Posterior cingulate gyrus (tissue), 11 donors: ENCODE data around the gene TBCCD1.
"Not testable (repeated sequence)": the region's sequence is repeated elsewhere in the genome, so short reads cannot be mapped to it uniquely, and the experiment has no call there.

ENCODE experiments used
- DNase-seq, 10 donors: peaks; one replicate each; pipeline versions ENCODE4 v3.0.0 to v3.0.0-alpha.2; 2020 to 2021; ENCODE audit warnings: mixed read lengths in 3 of 10
- intact Hi-C: fragments of 100-400 bp; cut with DNase I; formaldehyde crosslinking; loops from one replicate; pipeline ENCODE4 v1.15.1; 2023

TBCCD1 gene

GRCh38 chr3:186520957-186521842 is 45.9 kb downstream of the TBCCD1 start:
- intact Hi-C loops, result no loop called here
- no peak for DNase-seq

- intact Hi-C loops, result no loop called here
Measured at GRCh38 chr3:186520431-186520830, 46.7 kb downstream of the TBCCD1 start.

GRCh38 chr3:186519021-186519658 is 48.0 kb downstream of the TBCCD1 start:
- no peak for DNase-seq
- intact Hi-C loops, result no loop called here

More at GRCh38 chr3:186520431-186520830, 46.7 kb downstream of the TBCCD1 start:
- no peak for DNase-seq

GRCh38 chr3:186517218-186517617 is 49.9 kb downstream of the TBCCD1 start:
- no peak for DNase-seq
- intact Hi-C loops, result no loop called here

GRCh38 chr3:186516646-186517045 is 50.5 kb downstream of the TBCCD1 start:
- intact Hi-C loops, result no loop called here
- no peak for DNase-seq

- DNase-seq, result no peak
- intact Hi-C loops, result no loop called here
Measured at GRCh38 chr3:186515125-186515524, 52.0 kb downstream of the TBCCD1 start.

GRCh38 chr3:186514296-186515002 is 52.7 kb downstream of the TBCCD1 start:
- intact Hi-C loops, result no loop called here
- no peak for DNase-seq

- intact Hi-C loops, result no loop called here
- DNase-seq, result no peak
Measured at GRCh38 chr3:186513386-186513785, 53.8 kb downstream of the TBCCD1 start.

- intact Hi-C loops, result no loop called here
- no peak for DNase-seq
Measured at GRCh38 chr3:186512570-186513302, 54.4 kb downstream of the TBCCD1 start.

- no peak for DNase-seq
- intact Hi-C loops, result no loop called here
Measured at GRCh38 chr3:186511702-186512101, 55.4 kb downstream of the TBCCD1 start.

- intact Hi-C loops, result no loop called here
- DNase-seq, result no peak
Measured at GRCh38 chr3:186511245-186511644, 55.9 kb downstream of the TBCCD1 start.

GRCh38 chr3:186510374-186511079 is 56.6 kb downstream of the TBCCD1 start:
- intact Hi-C loops, result no loop called here
- no peak for DNase-seq

GRCh38 chr3:186509423-186509822 is 57.7 kb downstream of the TBCCD1 start:
- DNase-seq, result no peak
- intact Hi-C loops, result no loop called here

- no peak for DNase-seq
- intact Hi-C loops, result no loop called here
Measured at GRCh38 chr3:186506857-186507256, 60.3 kb downstream of the TBCCD1 start.

- DNase-seq, result no peak
Measured at GRCh38 chr3:186506191-186506739, 60.9 kb downstream of the TBCCD1 start.

GRCh38 chr3:186502966-186503712 is 64.0 kb downstream of the TBCCD1 start:
- intact Hi-C loops, result no loop called here

More at GRCh38 chr3:186506191-186506739, 60.9 kb downstream of the TBCCD1 start:
- intact Hi-C loops, result no loop called here

GRCh38 chr3:186502138-186502948 is 64.8 kb downstream of the TBCCD1 start:
- intact Hi-C loops, result no loop called here
- DNase-seq, result no peak

More at GRCh38 chr3:186502966-186503712, 64.0 kb downstream of the TBCCD1 start:
- DNase-seq, result no peak

GRCh38 chr3:186499949-186500348 is 67.2 kb downstream of the TBCCD1 start:
- DNase-seq, intact Hi-C loops: not testable (repeated sequence)
